HCEC 1CT (cell line): ENCODE measurements around the gene MTCH1.

ENCODE experiments used
- DNase-seq: peaks from one replicate; pipeline ENCODE4 v3.0.0-alpha.2; 2017

Gene MTCH1, protein sequence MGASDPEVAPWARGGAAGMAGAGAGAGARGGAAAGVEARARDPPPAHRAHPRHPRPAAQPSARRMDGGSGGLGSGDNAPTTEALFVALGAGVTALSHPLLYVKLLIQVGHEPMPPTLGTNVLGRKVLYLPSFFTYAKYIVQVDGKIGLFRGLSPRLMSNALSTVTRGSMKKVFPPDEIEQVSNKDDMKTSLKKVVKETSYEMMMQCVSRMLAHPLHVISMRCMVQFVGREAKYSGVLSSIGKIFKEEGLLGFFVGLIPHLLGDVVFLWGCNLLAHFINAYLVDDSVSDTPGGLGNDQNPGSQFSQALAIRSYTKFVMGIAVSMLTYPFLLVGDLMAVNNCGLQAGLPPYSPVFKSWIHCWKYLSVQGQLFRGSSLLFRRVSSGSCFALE

DNA sequence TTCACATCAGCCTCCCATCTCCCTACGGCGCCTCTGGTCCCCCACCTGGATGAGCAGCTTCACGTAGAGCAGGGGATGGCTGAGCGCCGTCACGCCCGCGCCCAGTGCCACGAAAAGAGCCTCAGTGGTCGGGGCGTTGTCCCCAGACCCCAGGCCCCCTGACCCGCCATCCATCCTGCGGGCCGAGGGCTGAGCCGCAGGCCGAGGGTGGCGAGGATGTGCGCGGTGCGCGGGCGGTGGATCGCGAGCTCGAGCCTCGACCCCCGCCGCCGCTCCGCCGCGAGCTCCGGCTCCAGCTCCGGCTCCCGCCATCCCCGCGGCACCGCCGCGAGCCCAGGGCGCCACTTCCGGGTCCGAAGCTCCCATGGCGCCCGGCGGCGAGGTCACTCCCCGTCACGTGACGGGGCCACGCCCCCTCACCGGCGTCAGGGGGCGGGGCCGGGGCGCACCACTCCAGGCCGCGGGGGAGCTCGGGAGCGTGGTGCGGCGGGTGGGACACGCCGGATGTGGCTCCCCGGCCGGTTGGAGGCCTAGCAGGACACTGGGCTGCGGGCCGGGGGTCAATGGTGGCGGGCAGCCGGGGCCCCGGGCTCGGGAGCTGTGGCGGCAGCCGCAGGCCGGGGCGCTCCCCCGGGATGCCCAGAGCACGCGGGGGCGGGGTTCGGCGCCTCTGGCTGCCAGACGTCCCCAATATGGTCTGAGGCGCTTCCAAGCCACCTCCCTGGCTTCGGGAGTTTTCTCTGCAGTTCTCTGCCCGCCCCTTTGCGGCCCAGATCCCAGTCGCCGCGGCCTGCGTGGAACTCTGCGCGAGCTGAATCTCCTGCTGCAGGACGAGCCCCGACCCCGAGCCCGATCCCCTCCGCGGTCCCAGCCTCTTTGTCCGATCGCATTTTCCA lies at the start of gene MTCH1:
Gene MTCH1 (minus strand): TSS at position 389 of the 896 bp plus-strand sequence. CDS start 23 bp downstream, at position 366.
- DNase-seq: peak; percentile 88

DNA sequence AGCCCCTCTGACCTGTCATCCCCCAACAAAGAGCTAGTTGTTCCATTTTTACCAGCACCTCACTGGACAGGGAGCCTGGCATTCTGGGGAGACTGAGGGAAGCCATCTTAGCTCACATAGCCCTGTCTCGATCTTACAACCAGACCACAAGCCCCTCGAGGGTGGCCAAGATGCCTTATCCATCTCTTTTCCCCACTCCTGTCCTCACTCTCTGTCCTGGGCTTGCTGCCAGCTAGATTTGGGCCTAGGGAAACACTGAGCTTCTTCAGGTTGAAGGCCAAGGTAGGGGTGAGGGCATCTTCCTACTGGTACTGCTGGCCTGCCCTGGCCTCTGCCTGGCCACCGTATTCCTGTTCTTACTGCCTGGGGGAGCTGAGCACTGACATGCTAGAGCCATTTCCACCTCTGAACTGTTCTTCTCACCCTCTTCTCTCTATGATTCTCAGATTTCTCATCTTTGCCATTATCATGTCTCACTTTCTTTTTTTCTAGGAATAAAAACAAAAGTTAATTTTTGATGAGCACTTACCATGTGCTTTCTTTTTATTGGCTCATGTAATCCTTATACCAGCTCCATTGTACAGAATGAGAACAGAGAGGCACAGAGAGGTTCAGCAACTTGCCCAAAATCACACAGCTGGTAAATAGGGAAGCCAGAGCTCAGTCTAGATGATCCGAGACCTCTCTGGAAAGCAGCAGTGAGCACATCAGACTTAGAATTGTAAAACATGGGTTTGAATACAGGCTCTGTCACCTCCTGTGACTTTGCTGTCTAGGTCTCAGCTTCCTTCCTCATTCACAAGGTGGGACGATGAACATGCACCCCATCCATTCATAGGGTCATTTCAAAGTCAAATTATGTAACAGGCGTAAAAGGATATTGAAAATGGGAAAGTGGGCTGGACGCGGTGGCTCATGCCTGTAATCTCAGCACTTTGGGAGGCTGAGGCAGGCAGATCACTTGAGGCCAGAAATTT lies 48.1 kb upstream of the MTCH1 start:
- no peak for DNase-seq

DNA sequence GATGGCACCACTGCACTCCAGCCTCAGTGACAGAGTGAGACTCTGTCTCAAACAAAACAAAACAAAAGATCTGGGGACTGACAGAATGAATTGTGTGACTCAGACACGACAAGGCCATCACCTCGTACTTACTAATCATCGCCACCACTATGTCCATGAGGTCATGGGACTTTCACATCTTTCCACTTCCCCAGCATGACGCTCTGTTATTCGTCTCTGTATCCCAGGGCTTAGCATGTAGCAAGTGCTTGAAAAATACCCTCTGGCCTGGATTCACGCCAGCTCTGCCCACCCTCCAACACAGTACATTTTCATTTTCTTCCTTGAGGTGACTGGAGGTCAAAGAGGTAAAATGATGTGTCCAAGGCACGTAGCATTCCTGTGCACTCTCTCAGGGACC lies 47.3 kb upstream of the MTCH1 start:
- no peak for DNase-seq

DNA sequence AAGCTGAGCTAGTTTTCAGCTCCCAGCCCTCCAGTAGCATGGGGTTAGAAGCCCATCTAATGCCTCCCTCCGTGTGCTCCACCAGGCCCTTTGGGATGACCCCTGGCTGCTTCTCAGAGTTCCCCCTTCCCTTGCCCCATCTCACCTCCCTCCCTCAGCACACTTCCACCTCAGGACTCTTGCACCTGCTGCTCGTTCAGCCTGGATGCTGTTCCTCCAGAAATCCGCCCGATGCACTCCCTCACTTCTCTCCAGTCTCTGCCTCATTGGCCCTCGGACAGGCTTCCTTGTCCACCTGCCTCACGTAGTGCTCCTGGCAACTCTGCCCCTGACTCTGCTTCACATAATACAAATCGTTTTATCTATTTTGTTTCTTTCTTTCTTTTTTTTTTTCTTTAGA lies 46.2 kb upstream of the MTCH1 start:
- DNase-seq: no peak

DNA sequence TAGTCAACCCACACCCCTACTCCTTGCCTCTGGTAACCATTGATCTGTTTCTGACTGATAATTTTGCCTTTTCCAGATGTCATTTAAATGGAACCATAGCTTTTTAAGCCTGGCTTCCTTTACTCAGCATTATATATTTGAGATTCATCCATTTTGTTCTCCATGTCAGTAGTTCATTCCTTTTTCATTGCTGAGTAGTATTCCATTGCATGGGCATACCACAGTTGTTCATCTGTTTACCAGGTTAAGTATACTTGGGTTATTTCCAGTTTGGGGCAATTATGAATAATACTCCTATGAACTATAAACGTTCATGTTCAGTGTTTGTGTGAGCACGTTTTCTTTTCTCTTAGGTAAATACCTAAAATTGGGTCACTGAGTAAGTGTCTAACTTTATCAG lies 44.6 kb upstream of the MTCH1 start:
- DNase-seq: no peak

DNA sequence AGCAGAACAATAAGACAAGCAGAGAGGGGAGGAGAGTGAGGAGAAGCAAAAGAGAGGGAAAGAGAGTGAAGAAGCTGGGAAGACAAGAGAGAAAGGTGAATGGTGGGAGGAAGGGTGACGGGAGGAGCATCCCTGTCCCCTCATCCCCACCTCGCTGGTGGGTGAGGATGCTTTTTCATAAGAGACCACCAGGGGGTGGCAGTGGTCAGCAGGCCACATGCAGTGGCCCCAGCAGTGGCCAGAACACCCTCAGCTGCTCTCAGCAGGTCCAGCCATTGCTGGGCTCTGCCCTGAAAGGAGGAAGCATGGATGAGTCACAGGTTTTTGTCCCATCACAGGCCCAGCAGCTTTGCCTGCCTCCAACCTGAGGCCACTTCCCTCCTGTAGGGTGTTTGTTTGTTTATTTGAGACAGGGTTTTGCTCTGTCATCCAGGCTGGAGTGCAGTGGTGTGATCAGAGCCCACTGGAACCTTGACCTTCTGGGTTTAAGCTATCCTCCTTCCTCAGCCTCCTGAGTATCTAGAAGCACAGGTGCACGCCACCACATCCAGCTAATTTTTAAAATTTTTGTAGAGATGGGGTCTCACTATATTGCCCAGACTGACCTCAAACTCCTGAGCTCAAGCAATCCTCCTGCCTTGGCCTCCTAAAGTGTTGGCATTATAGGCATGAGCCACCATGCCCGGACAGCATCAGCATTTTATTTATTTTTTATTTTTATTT lies 43.4 kb upstream of the MTCH1 start:
- DNase-seq: peak; percentile 83

DNA sequence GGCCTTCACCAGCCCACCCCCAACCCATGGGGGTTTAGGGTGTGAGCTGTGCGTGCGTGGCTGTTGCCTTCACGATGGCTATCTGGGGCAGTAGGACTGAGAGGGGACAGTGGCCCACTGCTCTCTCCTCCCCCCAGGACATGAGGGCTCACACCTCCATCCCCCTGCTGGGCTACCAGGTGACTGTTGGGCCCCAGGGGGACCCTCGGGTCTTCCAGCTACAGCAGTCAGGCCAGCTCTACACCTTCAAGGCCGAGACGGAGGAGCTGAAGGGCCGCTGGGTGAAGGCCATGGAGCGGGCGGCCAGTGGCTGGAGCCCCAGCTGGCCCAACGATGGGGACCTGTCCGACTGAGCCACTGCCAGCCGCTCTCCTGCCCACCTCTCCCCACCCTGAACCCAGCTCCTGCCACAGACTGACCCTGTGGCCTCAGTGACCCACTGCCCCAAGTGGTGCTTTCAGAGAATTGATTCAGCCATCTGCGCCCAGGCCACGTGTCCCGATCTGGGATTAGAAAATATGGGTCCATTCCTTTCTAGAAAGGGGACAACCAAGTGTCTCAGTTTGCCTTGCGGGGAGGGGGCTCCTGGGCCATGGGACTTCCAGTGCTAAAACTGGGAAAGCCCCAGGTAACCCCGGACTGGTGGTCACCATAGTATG lies 41.9 kb upstream of the MTCH1 start:
- DNase-seq: no peak

DNA sequence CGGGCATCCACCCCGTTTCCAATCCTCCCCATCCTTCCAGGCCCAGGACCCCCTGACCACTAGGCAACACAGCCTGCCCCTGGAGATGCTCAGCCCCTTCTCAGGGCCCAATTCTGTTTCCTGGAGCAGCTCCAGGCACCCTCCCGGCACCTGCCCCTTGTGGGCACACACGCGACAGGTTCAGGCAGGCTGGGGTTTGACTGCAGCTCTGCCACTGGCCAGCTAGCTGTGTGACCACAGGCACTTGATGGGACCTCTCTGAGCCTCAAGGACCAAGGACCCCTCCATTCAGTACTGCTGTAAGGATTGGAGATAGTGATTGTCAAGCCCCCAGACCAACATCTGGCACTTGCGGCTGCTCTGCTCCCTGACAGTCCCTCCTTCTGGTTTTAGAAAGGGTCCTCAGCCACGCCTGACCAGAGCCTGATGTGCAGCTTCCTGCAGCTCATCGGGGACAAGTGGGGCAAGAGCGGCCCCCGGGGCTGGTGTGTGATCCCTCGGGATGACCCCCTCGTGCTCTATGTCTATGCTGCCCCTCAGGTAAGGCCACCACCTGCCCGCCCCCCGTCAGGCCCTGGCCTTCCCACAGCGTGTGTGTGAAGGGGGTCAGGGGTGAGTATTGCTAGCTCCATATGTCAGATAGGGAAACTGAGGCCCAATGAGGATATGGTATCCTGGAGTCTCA lies 41.2 kb upstream of the MTCH1 start:
- DNase-seq: no peak

DNA sequence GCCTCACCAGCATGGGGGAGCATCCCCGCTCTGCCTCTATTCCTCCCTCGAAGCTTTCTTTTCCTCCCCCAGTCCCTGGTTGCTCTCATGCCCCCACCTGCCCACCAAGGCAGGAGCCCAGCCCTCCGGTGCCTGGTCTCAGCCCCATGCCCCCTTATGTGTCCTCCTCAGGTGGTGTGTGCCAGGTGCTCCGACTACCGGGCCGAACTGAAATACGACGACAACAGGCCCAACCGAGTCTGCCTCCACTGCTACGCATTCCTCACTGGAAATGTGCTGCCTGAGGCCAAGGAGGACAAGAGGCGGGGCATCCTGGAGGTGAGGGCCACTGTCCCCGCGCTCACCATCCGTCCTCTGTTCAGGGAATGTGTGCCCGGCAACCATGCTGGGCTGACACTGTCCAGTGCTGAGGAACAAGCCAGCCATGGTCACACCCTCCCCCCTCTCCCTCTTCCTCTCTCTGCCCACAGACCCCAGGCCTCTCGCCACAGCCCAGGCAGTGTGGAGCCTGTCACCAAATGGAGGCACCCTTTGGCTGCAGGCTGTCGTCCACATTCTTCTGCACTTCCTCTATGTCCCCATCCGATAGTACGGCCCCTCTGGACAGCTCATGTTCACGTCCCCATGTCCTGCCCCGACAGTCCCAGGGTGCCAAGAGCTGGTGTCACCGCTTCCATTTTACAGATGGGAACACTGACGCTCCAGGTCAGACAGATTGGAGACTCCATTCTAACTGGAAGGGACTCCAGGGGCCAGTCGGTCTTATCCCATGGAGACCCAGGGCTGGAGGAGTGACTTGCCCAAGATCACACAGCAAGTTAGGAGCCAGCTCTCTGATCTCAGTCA lies 39.8 kb upstream of the MTCH1 start:
- DNase-seq: no peak

DNA sequence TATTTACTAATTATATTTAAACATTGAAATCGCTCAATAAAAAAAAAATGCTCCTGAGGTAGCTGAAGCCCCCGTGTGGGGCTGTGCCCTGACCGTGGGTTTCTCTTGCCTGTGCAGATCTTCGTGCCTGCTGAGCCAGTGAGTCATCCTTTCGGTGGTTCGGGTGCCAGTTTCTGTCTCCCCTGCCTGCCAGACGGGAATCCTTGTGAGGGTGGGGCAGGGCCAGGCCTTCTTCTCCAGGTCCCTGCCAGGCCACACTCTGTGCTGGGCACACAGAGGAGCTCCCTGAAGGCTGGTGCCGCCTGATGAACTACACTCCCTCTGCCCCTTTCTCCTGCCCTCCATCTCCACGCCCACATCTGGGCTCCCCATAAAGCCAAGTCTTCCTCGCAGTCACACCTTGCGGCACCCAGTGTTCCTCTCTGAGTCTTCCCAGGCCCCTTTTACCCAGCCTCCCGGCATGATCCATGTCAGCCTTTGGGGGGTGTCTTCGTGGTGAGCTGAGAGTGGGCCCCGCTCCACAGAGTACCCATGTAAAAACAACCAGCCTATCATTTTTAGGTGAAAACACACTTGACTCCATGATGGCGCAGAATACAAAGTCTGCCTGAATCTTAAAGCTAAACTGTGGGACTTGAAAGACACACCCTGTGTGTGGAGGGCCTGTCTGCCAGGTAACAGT lies 38.8 kb upstream of the MTCH1 start:
- DNase-seq: no peak

DNA sequence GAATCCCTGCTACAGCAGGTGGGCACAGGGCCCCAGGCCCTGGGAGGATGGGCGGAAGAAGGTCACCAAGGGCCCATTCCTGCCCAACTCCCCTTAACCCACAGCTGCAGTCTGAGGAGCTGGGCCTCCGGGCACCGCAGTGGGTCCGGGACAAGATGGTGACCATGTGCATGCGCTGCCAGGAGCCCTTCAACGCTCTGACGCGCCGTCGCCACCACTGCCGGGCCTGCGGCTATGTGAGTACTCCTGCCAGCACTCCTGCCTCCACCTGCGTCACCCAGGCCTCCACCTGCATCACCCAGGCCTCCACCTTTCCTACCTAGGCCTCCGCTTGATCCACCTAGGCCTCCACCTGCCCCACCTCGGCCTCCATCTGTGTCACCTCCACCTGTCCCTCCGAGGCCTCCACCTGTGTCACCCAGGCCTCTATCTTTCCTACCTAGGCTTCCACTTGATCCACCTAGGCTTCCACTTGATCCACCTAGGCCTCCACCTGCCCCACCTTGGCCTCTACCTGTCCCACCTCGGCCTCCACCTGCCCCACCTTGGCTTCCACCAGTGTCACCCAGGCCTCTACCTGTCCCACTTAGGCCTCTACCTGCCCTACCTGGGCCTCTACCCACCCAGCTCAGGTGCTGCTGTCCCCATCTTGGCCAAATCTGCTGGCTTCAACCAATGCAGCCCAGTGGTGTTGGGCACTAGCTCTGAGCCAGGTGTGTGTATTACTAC lies 36.3 kb upstream of the MTCH1 start:
- no peak for DNase-seq

DNA sequence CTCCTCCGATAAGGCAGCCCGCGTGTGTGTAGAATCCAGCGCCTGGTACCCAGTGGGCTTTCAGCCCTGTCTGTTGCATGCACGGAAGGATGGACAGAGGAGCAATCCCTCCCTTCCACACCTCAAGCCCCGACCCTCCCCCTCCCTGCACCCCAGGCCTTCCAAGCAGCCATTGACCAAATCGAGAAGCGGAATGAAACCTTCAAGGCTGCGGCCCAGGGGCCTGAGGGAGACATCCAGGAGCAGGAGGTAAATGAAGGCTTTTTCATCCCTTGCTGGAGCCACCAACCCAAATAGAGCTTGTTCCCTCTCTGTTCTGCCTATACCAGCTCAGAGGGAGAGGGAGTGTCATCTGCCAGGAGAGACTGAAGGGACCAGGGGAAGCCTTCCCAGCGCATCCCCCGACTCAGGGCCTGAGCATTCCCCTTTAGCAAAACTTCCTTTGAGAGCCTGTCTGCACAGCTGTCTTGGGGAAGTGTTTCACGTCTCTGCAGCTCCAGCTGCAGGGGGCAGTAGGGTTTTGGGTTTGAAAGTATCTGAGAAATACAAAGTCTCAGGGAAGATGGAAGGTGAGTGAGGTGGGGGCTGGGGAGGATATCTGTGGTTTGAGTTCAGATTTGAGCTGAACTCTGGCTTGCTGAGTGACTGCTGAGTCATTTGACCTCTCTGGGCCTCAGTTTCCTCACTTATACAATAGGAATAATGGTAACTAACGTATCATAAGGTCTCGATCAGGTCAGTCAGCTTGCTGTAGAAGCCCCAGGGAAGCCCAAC lies 35.5 kb upstream of the MTCH1 start:
- peak; percentile 57 for DNase-seq

DNA sequence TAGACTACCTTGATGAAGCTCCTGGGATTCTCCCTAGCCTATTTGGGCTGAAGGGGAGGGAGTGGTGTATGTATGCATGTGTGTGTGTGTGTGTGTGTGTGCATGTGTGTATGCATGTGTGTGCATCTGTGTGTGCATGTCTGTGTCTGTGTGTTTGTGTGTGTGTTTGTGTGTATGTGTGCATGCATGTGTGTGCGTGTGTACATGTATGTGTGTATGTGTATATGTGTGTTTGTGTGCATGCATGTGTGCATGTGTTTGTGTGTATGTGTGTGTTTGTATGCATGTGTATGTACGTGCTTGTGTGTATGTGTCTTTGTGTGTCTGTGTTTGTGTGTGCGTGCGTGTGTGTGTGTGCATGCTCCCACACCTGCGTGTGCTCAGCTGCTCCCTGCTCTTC lies 34.8 kb upstream of the MTCH1 start:
- no peak for DNase-seq

DNA sequence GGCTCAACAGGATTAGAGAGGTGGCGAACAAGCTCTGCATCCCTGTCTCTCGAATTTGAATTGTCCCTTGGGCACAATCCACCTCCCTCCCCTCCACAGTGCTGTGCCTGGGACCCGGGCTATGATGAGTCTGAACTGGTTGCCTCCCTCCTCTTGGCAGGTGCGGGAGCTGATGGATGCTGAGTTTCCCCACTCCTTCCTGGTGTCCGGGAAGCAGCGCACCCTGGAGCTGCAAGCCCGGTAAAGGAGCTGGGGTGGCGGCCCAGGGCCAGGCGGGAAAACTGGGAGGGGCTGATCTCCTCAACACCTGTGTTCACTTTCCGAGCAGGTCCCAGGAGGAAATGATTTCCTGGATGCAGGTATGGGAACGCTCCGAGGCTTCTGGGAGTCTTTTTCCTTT lies 34.4 kb upstream of the MTCH1 start:
- DNase-seq: no peak

DNA sequence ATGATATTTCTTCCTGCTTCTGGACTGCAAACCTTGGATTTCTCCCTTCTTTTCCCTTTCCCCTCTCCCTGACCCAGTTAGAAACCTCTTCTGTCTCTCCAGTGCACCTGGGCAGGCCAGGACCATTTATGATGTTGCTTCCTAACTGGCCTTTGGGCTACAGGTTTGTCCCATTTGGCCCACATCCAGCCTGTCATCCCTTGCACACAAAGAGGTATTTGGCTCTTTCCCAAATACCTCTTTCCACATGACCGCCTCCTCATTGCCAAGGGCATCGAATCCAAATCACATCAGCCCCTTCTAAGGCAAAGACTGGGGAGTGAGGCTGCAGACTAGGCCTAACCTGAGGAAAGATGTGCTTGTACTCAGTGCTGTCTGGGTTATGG lies 33.1 kb upstream of the MTCH1 start:
- DNase-seq: no peak

DNA sequence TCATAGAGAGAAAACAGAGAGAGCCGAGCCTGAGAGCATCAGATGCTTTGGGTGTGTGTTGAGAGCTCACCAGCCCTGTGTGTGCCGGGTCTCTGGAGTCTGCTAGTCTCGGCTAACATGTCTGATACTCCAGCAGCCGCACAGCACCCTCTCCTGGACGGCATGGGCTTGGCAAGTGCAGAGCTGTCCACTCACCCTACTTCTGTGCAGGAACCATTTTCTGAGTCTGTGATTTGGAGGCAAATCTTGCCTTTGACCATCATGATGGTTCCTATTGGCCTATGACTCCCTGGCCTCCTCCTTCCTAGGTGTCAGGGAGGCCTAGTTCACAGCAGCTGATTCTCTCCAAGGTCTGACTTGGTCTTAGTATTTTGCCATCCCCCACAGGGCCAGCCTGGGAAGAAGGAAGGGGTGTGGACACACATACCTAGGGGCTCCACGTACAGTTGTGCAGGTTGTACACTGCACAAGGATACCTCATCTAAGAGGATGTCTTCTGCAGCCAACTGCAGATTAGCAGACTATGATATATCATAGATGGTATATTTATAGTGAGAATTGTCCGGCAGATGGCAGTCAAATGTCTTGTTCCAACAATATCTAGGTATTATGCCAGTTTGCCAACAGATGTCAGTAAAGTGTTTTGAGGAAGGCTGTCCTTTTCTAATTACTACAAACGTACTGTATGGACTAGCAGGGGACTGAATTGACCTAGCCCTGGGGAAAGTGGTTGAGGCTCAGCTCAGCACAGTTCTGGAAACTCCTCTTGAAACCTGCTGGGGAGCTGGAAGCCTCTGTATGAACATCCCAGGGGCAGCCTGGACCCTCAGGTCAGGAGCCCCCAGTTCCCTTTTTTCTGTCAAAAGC lies 32.4 kb upstream of the MTCH1 start:
- DNase-seq: peak; percentile 86
